ENCODE measurements around the gene TUBAL3.
"Not testable (repeated sequence)": the region's sequence is repeated elsewhere in the genome, so short reads cannot be mapped to it uniquely, and the experiment has no call there.

Gene TUBAL3

DNA sequence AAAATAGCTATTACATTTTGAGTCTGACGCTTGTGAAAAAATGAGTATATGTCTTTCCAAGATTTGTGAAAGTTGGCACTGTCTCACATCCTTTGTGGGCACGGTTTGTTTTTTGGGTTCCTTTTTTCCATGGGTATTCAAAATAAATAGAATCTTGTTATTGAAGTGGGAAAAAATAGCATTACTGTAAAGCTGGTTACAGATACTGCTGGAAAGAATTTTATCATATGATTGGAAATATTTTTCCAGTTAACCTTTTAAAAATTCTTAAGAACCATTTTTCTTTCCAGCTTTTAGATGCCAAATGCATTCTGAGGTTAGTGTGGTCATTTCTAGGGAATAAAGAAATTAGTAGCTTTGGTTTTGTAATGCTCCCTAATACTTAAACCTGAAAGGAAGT is 19.1 kb upstream of the TUBAL3 start:
- DNase-seq (ENCODE audit: low read depth): no peak

DNA sequence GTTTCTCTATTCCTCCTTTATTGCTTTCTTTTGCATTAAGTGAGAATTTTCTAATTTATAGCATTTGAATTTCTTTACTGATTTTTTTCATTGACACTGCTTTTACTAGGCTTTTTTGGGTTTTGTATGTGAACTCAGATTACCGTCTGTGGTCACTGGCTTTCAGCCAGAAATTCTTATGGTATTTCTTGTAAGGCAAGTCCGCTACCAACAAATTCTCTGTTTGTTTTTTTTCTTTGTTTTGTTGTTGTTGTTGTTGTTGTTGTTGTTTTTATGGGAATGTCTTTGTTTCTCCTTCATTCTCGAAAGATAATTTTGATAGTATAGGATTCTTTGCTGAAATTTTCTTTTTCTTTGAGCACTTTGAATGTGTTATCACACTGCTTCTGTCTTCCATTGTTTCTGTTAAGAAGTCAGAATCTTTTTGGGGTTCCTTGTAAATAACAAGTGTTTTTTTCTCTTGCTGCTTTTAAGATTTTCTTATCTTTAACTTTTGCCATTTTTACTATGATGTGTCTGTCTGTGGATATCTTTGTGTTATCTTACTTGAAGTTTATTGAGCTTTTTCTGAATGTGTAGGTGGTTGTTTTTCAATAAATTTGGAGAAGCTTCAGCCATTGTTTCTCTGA is 15.0 kb upstream of the TUBAL3 start:
- DNase-seq (ENCODE audit: low read depth): no peak

GRCh38 chr10:5418584-5418983 is 14.0 kb upstream of the TUBAL3 start:
- no peak for DNase-seq (ENCODE audit: low read depth)

- DNase-seq (ENCODE audit: low read depth): no peak
Measured at GRCh38 chr10:5416981-5417380, 12.4 kb upstream of the TUBAL3 start.

GRCh38 chr10:5413012-5413938 is 8.6 kb upstream of the TUBAL3 start:
- no peak for DNase-seq (ENCODE audit: low read depth)

GRCh38 chr10:5412277-5412941 is 7.8 kb upstream of the TUBAL3 start, which contains the start of gene NET1:
TSS of gene NET1 (plus strand) at chr10:5412557. CDS start at chr10:5412693, 136 bp downstream.
- DNase-seq (ENCODE audit: low read depth): peak; percentile 40

GRCh38 chr10:5411941-5412276 is 7.3 kb upstream of the TUBAL3 start:
- DNase-seq (ENCODE audit: low read depth): no peak

- DNase-seq (ENCODE audit: low read depth): not testable (repeated sequence)
Measured at GRCh38 chr10:5410787-5411186, 6.2 kb upstream of the TUBAL3 start.

DNA sequence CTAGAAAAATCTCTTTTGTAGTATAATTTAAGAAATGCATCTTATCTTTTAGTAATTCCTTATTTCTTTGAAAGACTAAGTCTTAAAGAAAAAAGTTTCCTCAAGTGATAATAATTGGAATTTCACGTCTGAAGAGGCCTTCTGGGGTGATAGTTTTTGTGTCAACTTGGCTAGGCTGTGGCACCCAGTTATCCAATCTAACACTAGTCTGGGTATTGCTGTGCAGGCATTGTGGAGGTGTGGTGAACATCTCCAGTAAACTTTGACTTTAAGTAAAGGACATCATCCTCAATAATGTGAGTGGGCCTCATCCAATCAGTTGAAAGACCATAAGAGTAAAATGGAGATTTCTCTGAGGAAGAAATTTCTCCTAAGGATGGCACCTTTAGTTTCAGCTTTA is 2.3 kb upstream of the TUBAL3 start:
- DNase-seq (ENCODE audit: low read depth): no peak

- DNase-seq (ENCODE audit: low read depth): no peak
Measured at GRCh38 chr10:5402798-5403197, 1.8 kb downstream of the TUBAL3 start.

DNA sequence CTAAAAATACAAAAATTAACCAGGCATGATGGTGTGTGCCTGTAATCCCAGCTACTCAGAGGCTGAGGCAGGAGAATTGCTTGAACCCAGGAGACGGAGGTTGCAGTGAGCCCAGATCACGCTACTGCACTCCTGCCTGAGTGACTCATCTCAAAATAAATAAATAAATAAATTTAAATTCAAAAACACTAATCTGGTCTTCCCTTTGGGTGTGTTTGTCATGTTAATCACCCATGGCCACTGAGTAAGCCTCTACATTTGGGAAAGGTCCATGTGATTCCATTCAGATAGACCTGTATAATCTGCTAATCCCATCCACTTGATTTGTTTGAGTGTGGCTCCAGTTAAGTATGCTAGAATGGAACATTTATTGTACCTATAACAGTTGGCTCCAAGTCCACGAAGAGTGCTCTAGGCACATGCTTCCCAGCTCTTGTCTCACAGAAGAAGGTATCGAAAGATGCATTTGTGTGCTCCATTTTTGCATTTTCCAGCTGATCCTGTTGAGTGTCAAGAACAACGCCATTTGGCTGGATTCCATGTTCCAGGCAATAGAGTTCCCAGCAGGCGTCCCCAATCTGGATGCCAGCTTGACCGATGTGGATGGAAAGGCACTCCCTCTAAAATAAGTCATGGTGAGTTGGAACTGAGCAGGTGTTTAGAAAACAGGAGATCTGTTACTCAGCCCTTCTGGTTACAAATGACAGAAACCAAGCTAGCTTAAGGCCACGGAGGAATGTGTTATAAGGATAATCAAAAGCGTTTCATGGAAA is 4.0 kb downstream of the TUBAL3 start:
- DNase-seq (ENCODE audit: low read depth): no peak

DNA sequence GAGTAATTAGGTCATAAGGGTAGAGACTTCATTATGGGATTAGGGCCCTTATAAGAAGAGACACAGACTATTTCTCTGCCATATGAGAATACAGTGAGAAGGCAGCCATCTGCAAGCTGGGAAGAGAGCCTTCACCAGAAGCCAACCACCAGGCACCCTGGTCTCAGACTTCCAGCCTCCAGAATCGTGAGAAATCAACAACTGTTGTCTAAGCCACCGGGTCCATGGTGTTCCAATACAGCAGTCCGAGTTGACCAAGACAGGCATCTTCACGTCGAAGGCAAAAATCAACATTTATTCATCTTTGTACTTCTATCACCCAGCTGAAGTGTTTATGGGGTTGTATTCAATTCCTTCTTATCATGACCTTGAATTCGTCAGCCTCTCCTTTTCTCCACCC is 5.3 kb downstream of the TUBAL3 start:
- no peak for DNase-seq (ENCODE audit: low read depth)

DNA sequence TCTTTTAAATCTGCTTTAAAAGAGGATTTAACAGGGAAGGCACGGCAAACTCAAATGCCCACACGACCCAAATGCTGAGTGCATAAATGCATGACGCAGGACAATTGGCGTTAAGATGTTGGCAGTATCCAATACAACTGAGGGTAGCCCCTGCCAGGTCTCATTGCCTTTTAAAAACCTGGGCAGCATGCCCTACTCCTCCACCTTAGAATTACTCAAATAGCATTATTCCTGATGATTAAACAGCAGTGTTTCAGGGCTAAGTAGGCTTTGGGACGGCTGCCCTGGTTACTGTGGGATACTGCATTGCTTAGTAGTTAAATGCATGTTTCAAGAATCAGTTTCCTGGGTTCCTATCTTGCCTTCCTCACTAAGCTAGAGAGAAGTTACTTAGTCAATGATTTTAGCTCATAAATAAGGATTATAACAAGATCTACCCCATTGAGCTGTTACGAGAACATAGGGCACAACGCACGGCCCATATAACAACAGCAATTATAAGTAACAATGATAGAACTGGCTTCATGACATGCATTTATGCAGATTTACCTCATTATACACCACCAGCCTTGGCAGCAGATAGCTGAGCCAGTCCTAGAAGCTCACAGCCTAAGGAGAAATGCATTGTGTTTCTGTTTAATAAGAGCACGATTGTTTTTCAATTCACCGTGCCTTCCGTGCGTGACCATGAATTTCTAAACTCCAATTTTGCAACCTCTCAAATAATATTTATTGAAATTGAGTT is 7.9 kb downstream of the TUBAL3 start:
- DNase-seq (ENCODE audit: low read depth): no peak

DNA sequence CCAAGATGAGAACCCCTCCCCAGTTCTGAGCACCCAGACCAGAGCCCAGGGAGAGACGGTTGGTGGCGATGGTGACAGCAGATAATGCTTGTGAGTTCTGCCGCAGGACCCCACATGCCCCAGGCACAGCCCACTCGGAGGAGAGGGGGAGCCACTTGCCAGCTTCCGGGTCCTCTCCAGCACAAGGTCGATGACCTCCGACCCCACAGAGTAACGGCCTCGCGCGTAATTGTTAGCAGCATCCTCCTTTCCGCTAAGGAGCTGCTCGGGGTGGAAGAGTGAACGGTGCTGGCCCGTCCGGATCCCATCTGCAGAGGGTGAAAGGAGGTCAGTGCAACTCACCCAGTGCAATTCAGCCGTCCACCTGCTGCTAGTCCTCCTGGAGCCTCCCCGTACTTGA is 9.5 kb downstream of the TUBAL3 start:
- DNase-seq (ENCODE audit: low read depth): no peak

GRCh38 chr10:5393529-5393928 is 11.1 kb downstream of the TUBAL3 start:
- no peak for DNase-seq (ENCODE audit: low read depth)

DNA sequence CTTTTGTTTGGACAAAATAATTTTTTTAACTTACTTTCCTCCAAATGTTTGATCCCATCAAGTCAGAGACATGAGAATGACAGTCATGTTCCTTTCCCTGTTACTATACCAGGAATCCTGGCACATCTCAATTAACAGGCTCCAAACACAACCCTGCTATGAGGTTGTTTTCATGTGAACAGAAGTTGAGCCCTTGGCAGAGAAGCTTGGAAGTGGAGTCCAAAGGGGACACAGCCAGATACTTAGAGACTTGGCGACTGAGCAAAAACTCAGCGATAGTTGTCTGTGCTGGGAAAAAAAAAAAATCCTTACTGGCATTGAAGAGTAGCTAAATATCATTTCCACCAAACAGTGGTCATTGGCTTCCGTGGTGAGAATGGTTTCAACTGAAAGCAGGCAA is 12.8 kb downstream of the TUBAL3 start:
- no peak for DNase-seq (ENCODE audit: low read depth)

GRCh38 chr10:5390607-5391205 is 13.9 kb downstream of the TUBAL3 start:
- no peak for DNase-seq (ENCODE audit: low read depth)

- no peak for DNase-seq (ENCODE audit: low read depth)
Measured at GRCh38 chr10:5387169-5387568, 17.5 kb downstream of the TUBAL3 start.

DNA sequence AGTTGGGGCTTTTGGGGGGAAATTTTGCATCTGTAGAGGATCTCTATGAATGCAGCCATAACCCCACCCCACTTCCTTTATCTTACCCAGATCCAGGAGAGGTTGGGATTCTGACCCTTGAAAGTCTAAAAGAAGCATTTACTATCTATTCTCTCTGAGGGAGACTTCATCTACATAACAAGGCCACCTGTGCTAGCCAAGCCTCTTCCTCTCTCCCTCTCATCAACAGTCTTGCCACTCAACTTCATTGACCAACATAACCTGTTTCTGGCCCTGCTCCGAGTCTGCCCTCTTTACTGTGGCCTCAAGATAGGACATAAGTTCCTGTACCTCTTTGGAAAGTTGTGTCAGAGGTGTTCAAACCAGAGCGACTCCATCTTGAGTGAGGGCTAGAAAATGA is 19.4 kb downstream of the TUBAL3 start:
- no peak for DNase-seq (ENCODE audit: low read depth)

DNA sequence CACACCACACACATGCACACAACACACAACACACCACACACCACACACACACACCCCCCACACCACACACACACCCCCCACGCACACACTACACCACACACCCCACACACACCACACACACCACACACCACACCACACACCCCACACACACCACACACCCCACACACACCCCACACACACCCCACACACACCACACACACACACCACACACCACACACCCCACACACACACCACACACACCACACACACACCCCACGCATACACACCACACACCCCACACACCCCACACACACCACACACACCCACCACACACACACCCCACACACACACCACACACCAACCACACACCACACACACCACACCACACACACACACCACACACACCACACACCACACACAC is 23.4 kb downstream of the TUBAL3 start:
- no peak for DNase-seq (ENCODE audit: low read depth)

DNA sequence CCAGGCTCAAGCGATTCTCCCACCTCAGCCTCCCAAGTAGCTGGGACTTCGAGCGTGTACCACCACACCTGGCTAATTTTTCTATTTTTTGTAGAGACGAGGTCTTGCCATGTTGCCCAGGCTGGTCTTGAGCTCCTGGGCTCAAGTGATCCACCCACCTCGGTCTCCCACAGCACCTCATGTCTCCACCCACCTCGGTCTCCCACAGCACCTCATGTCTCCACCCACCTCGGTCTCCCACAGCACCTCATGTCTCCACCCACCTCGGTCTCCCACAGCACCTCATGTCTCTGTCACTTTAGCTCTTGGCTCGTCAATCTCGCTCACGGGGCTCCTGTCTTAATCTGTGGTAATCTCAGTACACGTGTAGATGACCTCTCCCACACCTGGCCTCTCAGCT is 24.2 kb downstream of the TUBAL3 start:
- DNase-seq (ENCODE audit: low read depth): not testable (repeated sequence)
